Hepatocyte (in vitro differentiated cells): Measurements from ENCODE around the gene LIPC.

ENCODE experiments used
- CTCF ChIP-seq: fragments of 200-600 bp; sonication (generic); IDR thresholded peaks from 2 replicates; pipeline ENCODE4 v1.5.1; 2016; ENCODE audit warnings: antibody characterized with exemption, mild to moderate bottlenecking; ENCODE audit not compliant: poor library complexity
- EZH2 ChIP-seq: fragments of 200-600 bp; sonication (generic); IDR thresholded peaks from 2 replicates; pipeline ENCODE4 v1.6.1; 2016; ENCODE audit warnings: antibody characterized with exemption, mild to moderate bottlenecking, borderline replicate concordance
- EZH2phosphoT487 ChIP-seq: fragments of 200-600 bp; sonication (generic); IDR thresholded peaks from one replicate; pipeline ENCODE4 v1.6.1; 2018; ENCODE audit warnings: antibody characterized with exemption, mild to moderate bottlenecking, low read depth, moderate library complexity; ENCODE audit not compliant: unreplicated experiment, severe bottlenecking

GRCh38 chr15:58606577-58607080 is 174.8 kb downstream of the LIPC start:
- TF ChIP-seq CTCF = no peak
- no peak for TF ChIP-seq EZH2
- TF ChIP-seq EZH2phosphoT487 = no peak
